Measurements from ENCODE around the gene RHOU.
A peak's percentile ranks its signal among the peaks of the same experiment; 100 is the strongest.
"Not testable (repeated sequence)": the region's sequence is repeated elsewhere in the genome, so short reads cannot be mapped to it uniquely, and the experiment has no call there.

RHOU gene

GRCh38 chr1:228765168-228765946 lies 30.1 kb downstream of the RHOU start:
- DNase-seq = no peak

- DNase-seq = no peak
These were observed 31.5 kb downstream of the RHOU start for GRCh38 chr1:228766788-228767187.

- DNase-seq = no peak
These were observed 32.5 kb downstream of the RHOU start for GRCh38 chr1:228767636-228768354.

GRCh38 chr1:228768355-228769000 lies 33.2 kb downstream of the RHOU start:
- no peak for DNase-seq

GRCh38 chr1:228770779-228771223 lies 35.5 kb downstream of the RHOU start:
- peak; percentile 89 for DNase-seq

GRCh38 chr1:228772516-228773212 lies 37.4 kb downstream of the RHOU start:
- DNase-seq = no peak

GRCh38 chr1:228775946-228776345 lies 40.7 kb downstream of the RHOU start:
- not testable (repeated sequence) for DNase-seq

GRCh38 chr1:228776449-228776848 lies 41.2 kb downstream of the RHOU start:
- DNase-seq = no peak

- no peak for DNase-seq
These were observed 42.0 kb downstream of the RHOU start for GRCh38 chr1:228777236-228777635.

GRCh38 chr1:228778026-228778425 lies 42.7 kb downstream of the RHOU start:
- DNase-seq = no peak

- DNase-seq = no peak
These were observed 43.2 kb downstream of the RHOU start for GRCh38 chr1:228778466-228778865.

- DNase-seq = no peak
These were observed 43.7 kb downstream of the RHOU start for GRCh38 chr1:228778961-228779360.

GRCh38 chr1:228781161-228781808 lies 46.0 kb downstream of the RHOU start:
- DNase-seq = peak; percentile 96

GRCh38 chr1:228781809-228782661 lies 46.8 kb downstream of the RHOU start:
- DNase-seq = no peak

- peak; percentile 51 for DNase-seq
These were observed 47.6 kb downstream of the RHOU start for GRCh38 chr1:228782662-228783417.

GRCh38 chr1:228783418-228784040 lies 48.2 kb downstream of the RHOU start:
- no peak for DNase-seq

- no peak for DNase-seq
These were observed 48.9 kb downstream of the RHOU start for GRCh38 chr1:228784181-228784580.

- DNase-seq = no peak
These were observed 50.4 kb downstream of the RHOU start for GRCh38 chr1:228785366-228786330.

All from NCI-H69 (cell line).